Ovary (tissue), 9 donors: ENCODE data around the gene ZNF19. TPM values are rescaled to one million over a fixed set of nuclear protein-coding genes. Genes with fewer than 3 reads are reported as not detected.

Source experiments
- DNase-seq, 5 donors: peaks; one replicate each; pipeline ENCODE4 v3.0.0-alpha.2; 2019 to 2020
- H3K27ac ChIP-seq, 2 donors: fragments of 200-600 bp; one replicate each; pipeline versions ENCODE4 v1.5.1 to v1.8.0; 2019 to 2022
- H3K27me3 ChIP-seq: fragments of 200-600 bp; one replicate; pipeline ENCODE4 v1.8.0; 2022
- H3K36me3 ChIP-seq: fragments of 200-600 bp; sonication (generic); one replicate; pipeline ENCODE4 v1.5.1; 2019
- H3K4me1 ChIP-seq: one replicate; pipeline ENCODE4 v1.8.1; 2013; ENCODE audit warnings: mild to moderate bottlenecking, moderate library complexity; ENCODE audit not compliant: insufficient read depth
- H3K4me3 ChIP-seq: fragments of 200-600 bp; sonication (generic); one replicate; pipeline ENCODE4 v1.5.1; 2017
- H3K9me3 ChIP-seq, 2 donors: fragments of 200-600 bp in 1 of 2; sonication (generic) in 1 of 2; one replicate each; pipeline versions ENCODE4 v1.5.1 to v1.8.1; 2013 to 2019; ENCODE audit warnings: mild to moderate bottlenecking in 1 of 2, moderate library complexity in 1 of 2
- CTCF ChIP-seq, 3 donors: fragments of 450-650 bp in 2 of 3; fragments of 200-600 bp in 1 of 3; IDR thresholded peaks; one replicate each; pipeline versions ENCODE4 v1.5.1 to v1.8.0; 2016 to 2022; ENCODE audit warnings: antibody characterized with exemption in 3 of 3, mild to moderate bottlenecking in 1 of 3
- EP300 ChIP-seq: sonication (generic); formaldehyde crosslinking; IDR thresholded peaks from one replicate; pipeline ENCODE4 v1.6.1; 2017; ENCODE audit warnings: antibody characterized with exemption
- POLR2A ChIP-seq: fragments of 450-650 bp; IDR thresholded peaks from one replicate; pipeline ENCODE4 v1.6.1; 2017; ENCODE audit warnings: antibody characterized with exemption, mild to moderate bottlenecking, moderate library complexity
- WGBS, 3 donors: extraction: QIAGEN DNeasy Blood & Tissue Kit in 1 of 3; methylation state at CpG; one replicate each; pipeline versions ENCODE4 v1.1.5 to v1.1.7; 2013 to 2017; 5-methylcytosine and 5-hydroxymethylcytosine counted together
- intact Hi-C, 4 donors: fragments of 100-400 bp; cut with DNase I; formaldehyde crosslinking; loops; one replicate each; pipeline versions ENCODE4 v1.11.0 to v1.15.1; 2022 to 2023
- polyA plus RNA-seq, 2 donors: library from polyadenylated mRNA; stranded (reverse); fragments of 200-250 nt in 1 of 2; fragments of 350-450 nt in 1 of 2; fragmentation: Illumina TruSeq in 1 of 2; extraction: RNeasy Lipid Tissue Mini Kit (QIAGEN cat#74804) in 1 of 2; gene quantifications; one replicate each; pipeline ENCODE4 v1.2.3, GENCODE V29; 2013 to 2014
- total RNA-seq, 7 donors: library from RNA; depleted of rRNA in 2 of 7; stranded (reverse); fragments of >200 nt in 2 of 7; fragmentation: NEBNext Ultra II Directional in 3 of 7; extraction: Animal tissue kit (Norgen Biotek cat#: 25700) in 3 of 7; gene quantifications; one replicate each; pipeline versions ENCODE4 v1.1.0 to v1.2.4, GENCODE V29; 2016 to 2023
- donor health status: DM: no; HTN: no; CAD: no; lungs with moderate emphysema.
- donor health status: DM: no; HTN: no; CAD: no.
- donor health status: Bipolar disorder and iron deficiency.
- donor health status: DM: yes; HTN: yes; CAD: no.
- donor health status: DM: no; HTN: no; CAD: no.
- donor health status: DM: yes; HTN: yes; CAD: no.

ZNF19 gene
- total and polyA plus RNA-seq, 9 donors = 3.7 to 9.9 (median 6.0) TPM

DNA sequence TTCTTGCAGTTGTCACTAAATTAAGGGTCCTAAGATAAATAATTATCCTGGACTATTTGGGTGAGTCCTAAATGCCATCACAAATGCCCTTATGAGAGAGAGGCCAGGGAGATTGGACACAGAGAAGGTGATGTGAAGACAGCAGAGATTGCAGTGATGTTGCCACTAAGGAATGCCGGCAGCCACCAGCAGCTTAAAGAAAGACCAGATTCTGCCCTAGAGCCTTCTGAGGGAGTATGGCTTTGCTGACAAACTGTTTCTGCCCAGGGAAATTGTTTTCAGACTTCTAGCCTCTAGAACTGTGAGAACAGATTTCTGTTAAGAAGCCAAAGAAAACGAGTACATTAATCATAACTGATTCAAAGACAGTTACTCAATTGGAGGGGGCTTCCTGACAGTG is 17.1 kb downstream of the ZNF19 start:
- TF ChIP-seq EP300 = no peak
- no peak for TF ChIP-seq CTCF (IDR thresholded peaks at IDR 0.05)
- TF ChIP-seq POLR2A = no peak
- 68 to 76% (median 74%) methylated on average over 2 of the region's 2 CpGs for WGBS, 3 donors
- H3K36me3 ChIP-seq = no peaks in the 10 kb centered on the region

GRCh38 chr16:71467810-71468209 is 21.3 kb downstream of the ZNF19 start:
- TF ChIP-seq CTCF (IDR thresholded peaks at IDR 0.05) = no peak

More for the DNA sequence above, 17.1 kb downstream of the ZNF19 start:
- H3K27ac ChIP-seq = no peak overlapping the region
- no peak for DNase-seq
- no peak overlapping the region for H3K4me3 ChIP-seq
- no peaks in the 10 kb centered on the region for H3K4me1 ChIP-seq
- no peaks in the 10 kb centered on the region for H3K27me3 ChIP-seq
- H3K9me3 ChIP-seq = no peaks in the 10 kb centered on the region
- intact Hi-C loops = no loop called here

GRCh38 chr16:71464231-71464630 is 24.9 kb downstream of the ZNF19 start:
- no peak overlapping the region for H3K27ac ChIP-seq
- intact Hi-C loops = no loop called here
- TF ChIP-seq CTCF (IDR thresholded peaks at IDR 0.05) (no peak), POLR2A (no peak), EP300 (no peak)
- 38 to 73% (median 69%) methylated on average over 1 of the region's 1 CpG for WGBS, 3 donors
- H3K4me1 ChIP-seq = peaks cover 4% of the 10 kb centered on the region
- no peak overlapping the region for H3K4me3 ChIP-seq
- H3K9me3 ChIP-seq = no peaks in the 10 kb centered on the region
- no peaks in the 10 kb centered on the region for H3K27me3 ChIP-seq
- no peak for DNase-seq
- H3K36me3 ChIP-seq = no peaks in the 10 kb centered on the region

More at GRCh38 chr16:71467810-71468209, 21.3 kb downstream of the ZNF19 start:
- Histone ChIP-seq H3K4me3 (no peak overlapping the region), H3K27me3 (no peaks in the 10 kb centered on the region), H3K27ac (no peak overlapping the region), H3K9me3 (no peaks in the 10 kb centered on the region), H3K4me1 (no peaks in the 10 kb centered on the region), H3K36me3 (no peaks in the 10 kb centered on the region)
- DNase-seq = peak in 4 of 5 donors; percentile 16 to 37 (median 34)
- intact Hi-C loops = no loop called here
- 21 to 28% (median 23%) methylated on average over 9 of the region's 9 CpGs for WGBS, 3 donors

- 0% methylated on average over 44 to 52 of the region's 52 CpGs for WGBS, 3 donors
- no peaks in the 10 kb centered on the region for H3K9me3 ChIP-seq
- peak; percentile 80 to 92 (median 88) for DNase-seq
- peak within 1 kb of the TSS; percentile 40 to 80 for H3K27ac ChIP-seq
- H3K4me1 ChIP-seq = peaks cover 4% of the 10 kb centered on the region
- no peaks in the 10 kb centered on the region for H3K36me3 ChIP-seq
- TF ChIP-seq CTCF (IDR thresholded peaks at IDR 0.05) (peak in 1 of 3 donors; percentile 26), POLR2A (peak; percentile 86), EP300 (no peak)
- intact Hi-C loops = loop anchor here in 1 of 4 donors (2.0 kb wide), 1 partner anchor 23 kb away; no protein-coding TSS in a partner anchor
- H3K4me3 ChIP-seq = peak within 1 kb of the TSS; percentile 88
- H3K27me3 ChIP-seq = no peaks in the 10 kb centered on the region
These were observed 27.2 kb downstream of the ZNF19 start, which contains the start of gene ZNF23 for GRCh38 chr16:71461686-71462648. ZNF23 (minus strand) TSS chr16:71462247; CDS start chr16:71456796, 5,451 bp downstream.
